Measurements from ENCODE around the gene EP300. TPM values are rescaled to one million over a fixed set of nuclear protein-coding genes. Genes with fewer than 3 reads are reported as not detected.
"Not testable (repeated sequence)": the region's sequence is repeated elsewhere in the genome, so short reads cannot be mapped to it uniquely, and the experiment has no call there.

Gene EP300
- polyA plus RNA-seq (2011; rRNA removed) (11.2 and 13.0 TPM in 2 replicates), polyA minus RNA-seq (2011; rRNA and poly(A)+ RNA removed) (43.4 and 46.6 TPM in 2 replicates)

DNA sequence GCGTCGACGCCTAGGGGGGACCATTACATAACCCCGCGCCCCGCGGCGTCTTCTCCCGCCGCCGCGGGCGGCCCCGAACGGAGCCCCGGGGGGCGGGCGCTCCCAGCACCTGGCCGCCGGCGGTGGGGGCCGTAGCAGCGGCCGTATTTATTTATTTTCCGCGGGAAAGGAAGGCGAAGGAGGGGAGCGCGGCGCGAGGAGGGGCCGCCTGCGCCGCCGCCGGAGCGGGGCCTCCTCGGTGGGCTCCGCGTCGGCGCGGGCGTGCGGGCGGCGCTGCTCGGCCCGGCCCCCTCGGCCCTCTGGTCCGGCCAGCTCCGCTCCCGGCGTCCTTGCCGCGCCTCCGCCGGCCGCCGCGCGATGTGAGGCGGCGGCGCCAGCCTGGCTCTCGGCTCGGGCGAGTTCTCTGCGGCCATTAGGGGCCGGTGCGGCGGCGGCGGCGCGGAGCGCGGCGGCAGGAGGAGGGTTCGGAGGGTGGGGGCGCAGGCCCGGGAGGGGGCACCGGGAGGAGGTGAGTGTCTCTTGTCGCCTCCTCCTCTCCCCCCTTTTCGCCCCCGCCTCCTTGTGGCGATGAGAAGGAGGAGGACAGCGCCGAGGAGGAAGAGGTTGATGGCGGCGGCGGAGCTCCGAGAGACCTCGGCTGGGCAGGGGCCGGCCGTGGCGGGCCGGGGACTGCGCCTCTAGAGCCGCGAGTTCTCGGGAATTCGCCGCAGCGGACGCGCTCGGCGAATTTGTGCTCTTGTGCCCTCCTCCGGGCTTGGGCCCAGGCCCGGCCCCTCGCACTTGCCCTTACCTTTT, at the start of gene EP300:
TSS of gene EP300 (plus strand) at position 570 of the 795 bp plus-strand sequence. CDS start 413 bp downstream, outside the sequence.
- Histone ChIP-seq H3K4me3 (ENCODE audit: low read depth, low read length) (peak within 1 kb of the TSS; percentile 97), H3K36me3 (ENCODE audit: control insufficient read depth, insufficient read depth, low read length) (no peaks in the 10 kb centered on the region), H3K27me3 (ENCODE audit: control insufficient read depth, insufficient read depth, low read length) (no peaks in the 10 kb centered on the region)
- TF ChIP-seq, protein P1, sequence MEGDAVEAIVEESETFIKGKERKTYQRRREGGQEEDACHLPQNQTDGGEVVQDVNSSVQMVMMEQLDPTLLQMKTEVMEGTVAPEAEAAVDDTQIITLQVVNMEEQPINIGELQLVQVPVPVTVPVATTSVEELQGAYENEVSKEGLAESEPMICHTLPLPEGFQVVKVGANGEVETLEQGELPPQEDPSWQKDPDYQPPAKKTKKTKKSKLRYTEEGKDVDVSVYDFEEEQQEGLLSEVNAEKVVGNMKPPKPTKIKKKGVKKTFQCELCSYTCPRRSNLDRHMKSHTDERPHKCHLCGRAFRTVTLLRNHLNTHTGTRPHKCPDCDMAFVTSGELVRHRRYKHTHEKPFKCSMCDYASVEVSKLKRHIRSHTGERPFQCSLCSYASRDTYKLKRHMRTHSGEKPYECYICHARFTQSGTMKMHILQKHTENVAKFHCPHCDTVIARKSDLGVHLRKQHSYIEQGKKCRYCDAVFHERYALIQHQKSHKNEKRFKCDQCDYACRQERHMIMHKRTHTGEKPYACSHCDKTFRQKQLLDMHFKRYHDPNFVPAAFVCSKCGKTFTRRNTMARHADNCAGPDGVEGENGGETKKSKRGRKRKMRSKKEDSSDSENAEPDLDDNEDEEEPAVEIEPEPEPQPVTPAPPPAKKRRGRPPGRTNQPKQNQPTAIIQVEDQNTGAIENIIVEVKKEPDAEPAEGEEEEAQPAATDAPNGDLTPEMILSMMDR (IDR thresholded peaks at IDR 0.05; ENCODE audit: insufficient read depth, low read depth, low read length): peak; percentile 47
- ChIA-PET CTCF (interaction anchor here (0.9 to 2.7 kb wide), 5 partner anchors 9 to 169 kb away, joined by 3 to 13 read pairs (median 4); no protein-coding TSS in a partner anchor), POLR2A (interaction anchor here (0.5 kb wide), 1 partner anchor 156 kb away, joined by 4 read pairs; no protein-coding TSS in a partner anchor)
- DNase-seq (ENCODE audit: low read depth): peak; percentile 31

DNA sequence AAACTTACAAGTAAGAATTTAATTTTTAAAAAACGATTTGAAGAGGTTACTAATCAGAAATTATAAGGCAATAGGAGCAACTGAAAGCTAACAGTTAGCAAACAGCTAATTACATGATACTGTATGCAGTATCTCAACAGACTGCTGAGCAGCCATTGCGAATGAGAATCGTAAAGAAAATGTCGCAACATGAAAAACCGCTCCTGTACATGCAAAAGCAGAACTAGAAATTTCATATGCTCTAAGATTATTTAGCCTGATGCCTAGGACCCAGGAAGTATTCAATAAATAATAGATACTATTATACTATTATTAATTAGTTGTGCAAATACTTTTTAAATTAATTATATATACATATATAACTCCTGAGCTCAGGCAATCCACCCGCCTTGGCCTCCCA, 48.7 kb upstream of the EP300 start:
- POLR2A ChIA-PET: no interaction called here
- TF ChIP-seq, protein P1 (IDR thresholded peaks at IDR 0.05; ENCODE audit: insufficient read depth, low read depth, low read length): no peak
- DNase-seq (ENCODE audit: low read depth): no peak
- Histone ChIP-seq H3K27me3 (ENCODE audit: control insufficient read depth, insufficient read depth, low read length) (no peaks in the 10 kb centered on the region), H3K36me3 (ENCODE audit: control insufficient read depth, insufficient read depth, low read length) (no peaks in the 10 kb centered on the region), H3K4me3 (ENCODE audit: low read depth, low read length) (no peak overlapping the region)
- CTCF ChIA-PET: interaction anchor here (1.1 kb wide), 1 partner anchor 11 kb away, joined by 3 read pairs; no protein-coding TSS in a partner anchor

DNA sequence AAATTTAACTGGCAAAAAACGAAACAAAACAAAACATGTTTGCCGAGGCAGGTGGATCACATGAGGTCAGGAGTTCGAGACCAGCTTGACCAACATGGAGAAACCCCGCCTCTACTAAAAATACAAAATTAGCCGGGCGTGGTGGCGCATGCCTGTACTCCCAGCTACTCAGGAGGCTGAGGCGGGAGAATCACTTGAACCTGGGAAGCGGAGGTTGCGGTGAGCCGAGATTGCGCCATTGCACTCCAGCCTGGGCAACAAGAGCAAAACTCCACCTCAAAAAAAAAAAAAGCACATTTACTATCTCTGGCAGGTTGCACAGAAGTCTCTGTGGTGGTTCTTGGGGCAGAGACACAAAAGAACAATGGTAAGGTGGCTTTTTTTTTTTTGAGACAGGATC, 46.8 kb upstream of the EP300 start:
- H3K36me3 ChIP-seq (ENCODE audit: control insufficient read depth, insufficient read depth, low read length); DNase-seq (ENCODE audit: low read depth); H3K27me3 ChIP-seq (ENCODE audit: control insufficient read depth, insufficient read depth, low read length); POLR2A ChIA-PET; H3K4me3 ChIP-seq (ENCODE audit: low read depth, low read length); CTCF ChIA-PET: not testable (repeated sequence)

DNA sequence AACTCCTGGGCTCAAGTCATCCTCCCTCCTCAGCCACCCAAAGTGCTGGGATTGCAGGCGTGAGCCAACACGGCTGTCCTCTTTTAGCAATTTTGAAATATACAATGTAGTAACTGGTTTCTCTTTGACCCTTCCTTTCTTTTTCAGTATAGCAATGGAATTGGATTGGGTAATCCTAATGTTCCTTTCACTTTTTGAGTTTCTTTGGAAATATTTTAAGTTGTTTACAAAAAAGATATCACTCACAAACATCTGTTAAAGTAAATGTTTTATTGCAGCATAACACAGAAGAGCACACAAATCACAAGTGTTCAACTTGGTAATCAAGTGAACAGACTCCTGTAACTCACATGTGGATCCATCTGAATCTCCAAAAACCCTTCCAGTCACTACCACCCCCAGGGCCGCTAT, 44.6 kb upstream of the EP300 start:
- CTCF ChIA-PET: no interaction called here
- POLR2A ChIA-PET: no interaction called here
- Histone ChIP-seq H3K4me3 (ENCODE audit: low read depth, low read length) (no peak overlapping the region), H3K27me3 (ENCODE audit: control insufficient read depth, insufficient read depth, low read length) (no peaks in the 10 kb centered on the region), H3K36me3 (ENCODE audit: control insufficient read depth, insufficient read depth, low read length) (no peaks in the 10 kb centered on the region)
- no peak for DNase-seq (ENCODE audit: low read depth)
- TF ChIP-seq, protein P1 (IDR thresholded peaks at IDR 0.05; ENCODE audit: insufficient read depth, low read depth, low read length): no peak

DNA sequence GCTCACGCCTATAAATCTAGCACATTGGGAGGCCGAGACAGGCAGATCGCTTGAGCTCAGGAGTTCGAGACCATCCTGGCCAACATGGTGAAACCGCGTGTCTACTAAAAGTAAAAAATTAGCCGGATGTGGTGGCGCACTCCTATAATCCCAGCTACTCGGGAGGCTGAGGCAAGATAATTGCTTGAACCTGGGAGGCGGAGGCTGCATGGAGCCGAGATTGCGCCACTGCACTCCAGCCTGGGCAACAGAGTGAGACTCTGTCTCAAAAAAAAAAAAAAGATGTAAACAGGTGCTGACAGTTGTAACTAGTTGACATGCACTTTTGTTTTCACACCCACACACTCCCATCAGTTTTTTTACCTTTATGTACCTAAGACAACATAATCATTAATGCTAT, 44.0 kb upstream of the EP300 start:
- POLR2A ChIA-PET; H3K36me3 ChIP-seq (ENCODE audit: control insufficient read depth, insufficient read depth, low read length); DNase-seq (ENCODE audit: low read depth); CTCF ChIA-PET; H3K27me3 ChIP-seq (ENCODE audit: control insufficient read depth, insufficient read depth, low read length); H3K4me3 ChIP-seq (ENCODE audit: low read depth, low read length): not testable (repeated sequence)

DNA sequence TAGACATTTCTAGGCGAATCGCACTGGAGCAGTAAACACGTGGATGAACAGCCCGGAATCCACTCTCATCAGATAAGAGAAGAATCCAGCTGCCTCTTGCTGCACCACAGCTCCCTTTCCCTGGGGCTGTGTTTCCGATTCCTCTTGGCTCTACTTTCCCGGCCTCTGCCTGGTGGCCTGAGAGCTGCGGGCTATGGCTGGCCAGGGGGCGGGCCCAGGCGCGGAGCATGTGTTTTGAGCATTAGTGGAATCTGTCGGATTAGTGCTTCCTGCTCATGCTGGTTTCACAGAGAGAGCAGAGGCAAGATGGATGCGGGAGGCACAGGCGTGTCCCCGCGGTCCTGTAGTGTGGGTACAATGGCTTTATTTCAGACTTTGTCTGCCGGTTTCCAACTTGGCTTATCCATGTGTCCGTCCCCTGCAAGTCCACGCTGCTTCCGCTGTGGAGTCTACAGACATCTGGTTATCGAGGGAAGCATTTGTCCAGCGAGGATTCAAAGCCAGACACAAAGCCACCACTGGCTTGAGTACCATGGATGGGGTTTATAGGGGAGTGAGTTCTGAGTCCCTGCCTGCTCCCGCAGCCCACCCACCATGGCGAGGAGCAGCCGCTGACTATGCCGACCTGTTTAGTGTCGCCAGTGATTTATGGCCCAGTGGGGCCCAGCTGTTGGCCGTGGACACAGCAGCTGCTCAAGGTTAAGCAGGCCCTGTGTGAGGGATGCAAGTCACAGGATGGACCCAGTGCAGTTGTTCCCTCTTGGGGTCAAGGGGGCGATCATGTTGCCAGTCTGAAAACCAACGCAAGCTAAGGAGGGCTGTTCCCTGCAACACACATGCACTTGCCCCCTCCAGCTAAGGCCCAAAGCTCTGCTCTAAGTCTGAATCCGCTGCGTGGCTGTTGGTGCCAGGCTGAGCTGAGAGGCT, 43.3 kb upstream of the EP300 start:
- no peaks in the 10 kb centered on the region for H3K27me3 ChIP-seq (ENCODE audit: control insufficient read depth, insufficient read depth, low read length)
- no peak overlapping the region for H3K4me3 ChIP-seq (ENCODE audit: low read depth, low read length)
- CTCF ChIA-PET: interaction anchor here (0.6 kb wide), 1 partner anchor 43 kb away, joined by 3 read pairs; no protein-coding TSS in a partner anchor
- POLR2A ChIA-PET: no interaction called here
- TF ChIP-seq, protein P1 (IDR thresholded peaks at IDR 0.05; ENCODE audit: insufficient read depth, low read depth, low read length): no peak
- no peaks in the 10 kb centered on the region for H3K36me3 ChIP-seq (ENCODE audit: control insufficient read depth, insufficient read depth, low read length)
- DNase-seq (ENCODE audit: low read depth): peak; percentile 72

DNA sequence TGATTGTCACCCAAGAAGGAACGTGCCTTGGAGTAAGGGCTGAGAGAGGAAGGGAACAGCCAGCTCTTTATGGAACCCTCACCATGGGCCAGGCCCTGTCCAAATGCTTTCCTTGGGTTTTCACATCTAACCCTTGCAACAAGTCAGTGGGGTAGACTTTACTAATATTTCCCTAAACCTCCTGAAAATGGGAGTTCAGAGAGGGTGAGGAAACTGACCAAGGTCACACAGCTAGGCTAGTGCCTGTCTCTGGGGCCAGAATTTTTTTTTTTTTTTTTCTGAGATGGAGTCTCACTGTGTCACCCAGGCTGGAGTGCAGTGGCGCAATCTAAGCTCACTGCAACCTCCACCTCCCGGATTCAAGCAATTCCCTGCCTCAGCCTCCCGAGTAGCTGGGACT, 42.6 kb upstream of the EP300 start:
- H3K36me3 ChIP-seq (ENCODE audit: control insufficient read depth, insufficient read depth, low read length); H3K27me3 ChIP-seq (ENCODE audit: control insufficient read depth, insufficient read depth, low read length); POLR2A ChIA-PET; H3K4me3 ChIP-seq (ENCODE audit: low read depth, low read length); DNase-seq (ENCODE audit: low read depth): not testable (repeated sequence)
- CTCF ChIA-PET: interaction anchor here (0.6 kb wide), 1 partner anchor 44 kb away, joined by 3 read pairs; no protein-coding TSS in a partner anchor
